ENCODE data around the gene OR52J3.
"Not testable (repeated sequence)": the region's sequence is repeated elsewhere in the genome, so short reads cannot be mapped to it uniquely, and the experiment has no call there.

OR52J3 gene

DNA sequence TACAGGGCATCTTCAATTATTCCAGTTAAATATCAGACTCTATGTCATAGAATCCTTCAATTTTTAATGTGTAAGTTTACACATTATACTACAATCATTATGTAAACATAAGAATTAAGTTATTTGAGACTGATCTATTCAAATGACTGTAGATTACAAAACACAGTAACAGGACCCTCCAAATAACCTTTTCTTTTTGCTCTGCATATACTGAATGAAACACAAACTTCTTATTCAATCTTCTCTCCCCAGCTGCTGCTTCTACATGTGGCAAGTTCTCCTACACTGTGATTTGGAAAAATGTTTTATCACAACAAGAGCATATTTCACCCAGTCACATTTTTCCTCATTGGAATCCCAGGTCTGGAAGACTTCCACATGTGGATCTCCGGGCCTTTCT is at the start of gene OR52J3:
Gene OR52J3 (plus strand): TSS at position 301 of the 400 bp plus-strand sequence. CDS start 0 bp downstream, at position 301.
- no peak for FAIRE-seq

- peak; percentile 87 for FAIRE-seq
Observed at GRCh38 chr11:5004424-5005274, 41.7 kb upstream of the OR52J3 start.

GRCh38 chr11:5007561-5007960 is 38.8 kb upstream of the OR52J3 start:
- FAIRE-seq, result no peak

DNA sequence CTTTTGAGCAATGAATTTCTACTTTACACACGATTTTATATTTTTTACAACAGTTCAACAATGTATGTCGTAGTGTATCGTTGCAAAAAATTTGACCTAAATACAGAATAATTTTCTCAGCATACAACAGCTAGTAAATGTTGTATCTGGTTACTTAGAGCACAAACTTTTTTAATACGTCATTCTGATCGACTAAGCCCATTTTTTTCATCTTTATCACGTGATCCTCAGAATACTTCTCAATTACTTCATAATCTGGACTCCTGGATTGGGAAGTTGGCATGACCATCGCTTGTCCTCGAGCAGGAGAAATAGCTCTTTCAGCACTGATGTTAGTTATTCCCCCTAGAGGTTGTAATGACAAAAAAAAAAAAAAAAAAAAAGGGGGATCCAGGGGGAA is 35.1 kb upstream of the OR52J3 start:
- FAIRE-seq, result no peak

- no peak for FAIRE-seq
Observed at GRCh38 chr11:5013012-5013411, 33.3 kb upstream of the OR52J3 start.

DNA sequence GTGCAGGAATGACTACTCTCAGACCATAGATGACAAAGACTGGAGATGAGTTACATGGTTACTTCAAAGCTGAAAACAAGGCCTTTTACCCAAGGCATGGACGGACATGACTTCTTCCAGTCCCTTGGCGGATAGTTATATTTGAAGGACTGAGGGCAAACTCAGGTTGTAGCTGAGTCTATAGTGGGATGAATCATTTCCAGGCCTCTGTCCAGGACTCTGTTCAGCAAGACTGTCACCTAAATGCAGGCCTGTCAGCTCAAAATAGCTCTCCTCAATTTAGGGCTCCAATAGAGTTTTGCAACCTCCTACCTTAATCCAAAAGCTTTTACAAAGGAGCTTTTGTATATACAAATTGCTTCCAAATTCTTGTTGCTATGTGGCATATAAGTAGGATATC is 24.3 kb upstream of the OR52J3 start:
- no peak for FAIRE-seq

DNA sequence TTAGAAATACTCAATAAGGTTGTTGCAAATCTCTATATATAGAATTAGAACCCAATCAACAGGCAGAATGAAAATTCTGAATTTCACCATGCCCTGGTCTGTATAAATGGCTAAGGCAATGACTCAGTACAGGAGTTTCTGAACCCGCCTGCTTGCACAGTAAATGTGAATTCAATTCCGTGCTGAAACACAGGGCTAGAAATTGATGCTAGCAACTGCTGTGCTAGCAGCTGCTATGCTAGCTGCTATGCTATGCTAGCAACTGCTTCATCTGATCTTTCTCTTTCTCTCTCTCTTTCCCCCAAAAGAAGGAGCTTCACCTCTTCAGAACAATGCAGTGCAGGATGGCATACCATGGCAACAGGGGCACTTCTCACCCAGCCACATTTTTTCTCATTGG is 9.7 kb upstream of the OR52J3 start:
- FAIRE-seq, result no peak

DNA sequence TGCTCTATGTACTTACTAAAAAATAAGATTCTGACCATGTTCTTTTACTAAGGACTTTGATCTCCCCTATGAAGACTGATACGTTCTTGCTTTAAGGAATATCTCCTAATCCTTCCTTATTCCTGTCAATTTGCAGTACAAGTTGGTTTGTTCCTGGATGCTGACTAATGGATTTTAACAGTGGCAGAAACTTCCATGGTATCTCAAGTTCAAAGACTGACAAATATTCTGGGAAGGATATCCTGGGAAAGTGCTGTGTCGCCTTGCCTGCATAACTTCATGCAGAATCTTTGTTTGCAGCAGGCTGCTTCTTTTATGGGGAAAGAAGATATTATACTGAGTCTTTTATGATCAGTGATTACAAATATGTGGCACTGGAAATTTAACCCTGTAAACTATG is 8.4 kb upstream of the OR52J3 start:
- no peak for FAIRE-seq

GRCh38 chr11:5038341-5038740 is 8.0 kb upstream of the OR52J3 start:
- no peak for FAIRE-seq

- FAIRE-seq, result no peak
Observed at GRCh38 chr11:5040876-5041275, 5.5 kb upstream of the OR52J3 start.

GRCh38 chr11:5042091-5042490 is 4.2 kb upstream of the OR52J3 start:
- FAIRE-seq, result no peak

DNA sequence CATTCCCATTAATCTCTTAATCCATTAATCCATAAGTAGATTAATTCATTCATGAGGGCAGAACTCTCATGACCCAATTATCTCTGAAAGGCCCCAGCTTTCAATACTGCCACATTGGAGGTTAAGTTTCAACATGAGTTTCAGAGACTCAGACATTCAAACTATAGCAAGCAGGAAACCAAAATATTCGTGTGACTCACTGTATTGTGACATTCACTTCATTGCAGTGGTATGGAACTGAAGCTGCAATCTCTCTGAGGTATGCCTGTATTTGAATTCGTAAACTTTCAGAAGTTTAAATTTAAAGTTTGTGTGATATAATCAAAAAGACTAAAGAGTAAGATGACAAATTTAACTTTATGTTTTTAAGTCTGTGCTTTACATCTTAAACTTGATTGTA is 2.9 kb upstream of the OR52J3 start:
- no peak for FAIRE-seq

DNA sequence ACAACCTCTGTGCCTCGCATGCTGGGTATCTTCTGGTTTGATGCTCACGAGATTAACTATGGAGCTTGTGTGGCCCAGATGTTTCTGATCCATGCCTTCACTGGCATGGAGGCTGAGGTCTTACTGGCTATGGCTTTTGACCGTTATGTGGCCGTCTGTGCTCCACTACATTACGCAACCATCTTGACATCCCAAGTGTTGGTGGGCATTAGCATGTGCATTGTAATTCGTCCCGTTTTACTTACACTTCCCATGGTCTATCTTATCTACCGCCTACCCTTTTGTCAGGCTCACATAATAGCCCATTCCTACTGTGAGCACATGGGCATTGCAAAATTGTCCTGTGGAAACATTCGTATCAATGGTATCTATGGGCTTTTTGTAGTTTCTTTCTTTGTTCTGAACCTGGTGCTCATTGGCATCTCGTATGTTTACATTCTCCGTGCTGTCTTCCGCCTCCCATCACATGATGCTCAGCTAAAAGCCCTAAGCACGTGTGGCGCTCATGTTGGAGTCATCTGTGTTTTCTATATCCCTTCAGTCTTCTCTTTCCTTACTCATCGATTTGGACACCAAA is 516 bp downstream of the OR52J3 start:
- no peak for FAIRE-seq

- FAIRE-seq, result not testable (repeated sequence)
Observed at GRCh38 chr11:5058679-5059078, 12.4 kb downstream of the OR52J3 start.

DNA sequence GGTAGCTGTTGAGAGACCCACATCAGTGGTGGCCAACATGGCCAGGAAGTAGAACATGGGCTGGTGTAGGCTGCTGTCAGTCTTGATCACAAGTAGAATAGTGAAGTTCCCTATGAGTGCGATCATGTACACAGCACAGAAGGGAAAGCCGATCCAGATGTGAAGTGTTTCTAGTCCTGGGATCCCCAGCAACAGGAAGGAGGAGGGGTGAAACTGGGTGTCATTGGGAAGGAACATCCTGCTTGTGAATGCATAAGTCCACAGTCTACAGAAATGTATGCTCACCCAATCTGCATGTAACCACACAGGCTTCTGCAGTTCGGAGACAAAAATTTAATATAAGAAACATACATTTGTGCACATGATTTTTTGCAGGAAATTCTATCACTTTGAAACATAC is 13.1 kb downstream of the OR52J3 start, which contains the start of gene OR52E2:
Gene OR52E2 (minus strand): TSS at position 237 of the 400 bp plus-strand sequence. CDS start 0 bp downstream, at position 237.
- FAIRE-seq, result no peak

- no peak for FAIRE-seq
Observed at GRCh38 chr11:5065027-5065426, 18.7 kb downstream of the OR52J3 start.

- FAIRE-seq, result no peak
Observed at GRCh38 chr11:5069272-5069671, 22.9 kb downstream of the OR52J3 start, which contains the start of gene OR52E1. Gene OR52E1 (plus strand): TSS chr11:5069572.

DNA sequence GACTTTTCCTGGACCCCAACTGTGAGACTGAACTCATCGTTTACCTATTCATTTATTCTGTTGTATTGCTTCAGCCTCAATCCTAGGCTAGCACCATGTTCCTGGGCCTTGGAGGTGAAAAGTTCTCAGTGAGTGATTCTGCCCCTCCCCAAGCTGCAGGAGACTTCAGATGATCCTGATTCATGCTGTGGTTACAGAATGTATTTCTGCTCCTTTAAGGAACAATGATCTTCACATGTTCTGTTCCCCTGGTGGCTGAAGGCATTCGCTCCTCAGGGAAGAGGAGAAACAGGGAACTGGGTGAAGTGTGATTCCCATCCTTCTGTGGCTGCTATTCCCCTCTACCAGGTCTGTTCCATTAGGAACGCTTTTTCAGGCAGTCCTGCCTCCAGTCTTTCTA is 25.5 kb downstream of the OR52J3 start:
- no peak for FAIRE-seq

DNA sequence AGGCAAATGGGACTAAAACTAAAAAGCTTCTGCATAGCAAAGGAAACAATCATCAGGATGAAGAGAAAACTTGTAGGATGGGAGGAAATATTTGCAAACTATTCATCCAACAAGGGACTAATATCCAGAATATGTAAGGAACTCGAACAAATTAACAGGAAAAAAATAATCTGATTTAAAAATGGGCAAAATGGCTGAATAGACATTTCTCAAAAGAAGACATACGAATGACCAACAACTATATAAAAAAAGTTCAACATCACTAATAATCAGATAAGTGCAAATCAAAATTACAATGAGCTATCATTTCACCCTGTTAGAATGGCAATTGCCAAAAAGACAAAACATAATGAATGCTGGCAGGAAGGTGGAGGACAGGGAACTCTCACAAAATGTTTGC is 35.1 kb downstream of the OR52J3 start:
- no peak for FAIRE-seq

- no peak for FAIRE-seq
Observed at GRCh38 chr11:5083602-5084001, 37.3 kb downstream of the OR52J3 start.

DNA sequence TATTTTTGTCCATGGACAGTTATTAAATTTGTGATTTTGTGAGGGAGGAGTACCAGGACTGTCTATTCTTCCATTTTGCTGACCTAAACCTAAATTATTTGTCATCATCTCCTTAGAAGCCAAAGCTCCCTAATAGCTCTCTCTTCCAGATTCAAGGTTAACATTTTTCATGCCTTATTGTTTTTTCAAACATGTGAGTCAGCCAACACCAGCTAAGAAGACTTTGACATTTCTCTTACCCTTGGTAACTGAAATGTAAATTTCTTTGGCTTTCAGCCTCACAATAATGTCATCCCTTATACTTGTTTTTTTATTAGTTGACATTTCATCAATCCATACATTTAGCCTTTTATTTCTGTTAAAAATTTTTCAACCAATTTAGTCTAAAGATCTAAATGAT is 42.2 kb downstream of the OR52J3 start:
- no peak for FAIRE-seq

DNA sequence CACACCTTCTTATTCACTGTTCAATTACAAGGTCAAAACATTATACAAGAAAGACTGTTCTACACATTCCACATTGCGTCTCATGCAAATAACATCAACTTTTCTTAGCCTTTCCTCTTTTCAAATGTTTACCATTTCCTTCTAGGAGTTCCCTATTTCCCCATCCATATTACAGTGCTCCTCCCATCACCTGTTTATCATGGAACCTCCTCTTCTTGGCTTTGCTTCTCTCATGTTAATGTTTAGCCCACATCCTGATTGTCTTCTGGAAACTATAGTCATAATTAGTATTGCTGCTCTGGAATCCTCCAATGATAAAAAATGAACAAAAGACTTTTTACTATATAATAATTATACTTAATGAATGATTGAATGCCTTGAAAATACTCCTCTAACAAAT is 44.3 kb downstream of the OR52J3 start:
- no peak for FAIRE-seq

GRCh38 chr11:5092821-5093585 is 46.7 kb downstream of the OR52J3 start:
- FAIRE-seq, result no peak

DNA sequence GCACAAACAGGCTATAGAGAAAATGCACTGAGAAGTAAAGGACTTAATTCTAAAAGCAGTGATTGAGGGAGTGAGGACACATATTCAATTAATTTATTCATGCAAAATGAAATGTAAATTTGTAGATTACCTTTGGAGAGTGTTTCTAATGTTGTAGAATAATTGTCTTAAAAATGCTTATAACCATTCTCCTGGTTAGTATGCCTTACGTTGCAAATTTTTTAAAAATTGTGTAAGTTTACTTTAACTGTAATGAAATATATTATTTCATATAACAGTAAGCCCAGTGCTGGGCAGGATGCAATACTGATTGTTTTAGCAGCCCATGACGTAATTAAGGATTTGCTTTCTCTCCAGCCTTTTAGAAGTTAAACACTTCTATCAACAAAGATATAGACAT is 49.7 kb downstream of the OR52J3 start:
- no peak for FAIRE-seq
